Smooth muscle cell (in vitro differentiated cells): ENCODE data around the gene THAP3. TPM values are rescaled to one million over a fixed set of nuclear protein-coding genes. Genes with fewer than 3 reads are reported as not detected.
A peak's percentile ranks its signal among the peaks of the same experiment; 100 is the strongest.
"Not testable (repeated sequence)": the region's sequence is repeated elsewhere in the genome, so short reads cannot be mapped to it uniquely, and the experiment has no call there.

Experiments
- DNase-seq: peaks from one replicate; lab custom pipeline; 2025; ENCODE audit not compliant: unreplicated experiment; lab: John Stamatoyannopoulos, UW
- H2AFZ ChIP-seq: fragments of 200-600 bp; sonication (generic); 2 replicates; pipeline ENCODE4 v1.6.0; 2016; ENCODE audit warnings: antibody characterized with exemption, low read depth, mild to moderate bottlenecking
- H3F3A ChIP-seq: fragments of 200-600 bp; sonication (generic); 2 replicates; pipeline ENCODE4 v1.6.0; 2017; ENCODE audit warnings: antibody characterized with exemption, low read depth
- H3K27ac ChIP-seq: fragments of 200-600 bp; sonication (generic); 2 replicates; pipeline ENCODE4 v1.5.1; 2016; ENCODE audit warnings: low read depth, mild to moderate bottlenecking
- H3K27me3 ChIP-seq: fragments of 200-600 bp; sonication (generic); 2 replicates; pipeline ENCODE4 v1.6.1; 2016; ENCODE audit warnings: low read depth, mild to moderate bottlenecking
- H3K36me3 ChIP-seq: fragments of 200-600 bp; sonication (generic); 2 replicates; pipeline ENCODE4 v1.5.1; 2016; ENCODE audit warnings: low read depth
- H3K4me1 ChIP-seq: fragments of 200-600 bp; sonication (generic); 2 replicates; pipeline ENCODE4 v1.5.1; 2016; ENCODE audit warnings: low read depth
- H3K4me2 ChIP-seq: fragments of 200-600 bp; sonication (generic); 2 replicates; pipeline ENCODE4 v1.6.0; 2016; ENCODE audit warnings: mild to moderate bottlenecking
- H3K4me3 ChIP-seq: fragments of 200-600 bp; sonication (generic); 2 replicates; pipeline ENCODE4 v1.5.1; 2016; ENCODE audit warnings: mild to moderate bottlenecking
- H3K79me2 ChIP-seq: fragments of 200-600 bp; sonication (generic); 2 replicates; pipeline ENCODE4 v1.6.0; 2016; ENCODE audit warnings: low read depth, mild to moderate bottlenecking
- H3K9ac ChIP-seq: fragments of 200-600 bp; sonication (generic); 2 replicates; pipeline ENCODE4 v1.6.0; 2016; ENCODE audit warnings: low read depth
- H3K9me3 ChIP-seq: fragments of 200-600 bp; sonication (generic); replicated peaks from 2 replicates; pipeline ENCODE4 v1.5.1; 2016; ENCODE audit warnings: low read depth
- H4K20me1 ChIP-seq: fragments of 200-600 bp; sonication (generic); 2 replicates; pipeline ENCODE4 v1.6.0; 2016; ENCODE audit warnings: low read depth
- WGBS: methylation state at CpG from one replicate; pipeline ENCODE4 v1.1.7; 2016; ENCODE audit warnings: low lambda C conversion rate; 5-methylcytosine and 5-hydroxymethylcytosine counted together
- polyA plus RNA-seq: library from polyadenylated mRNA; unstranded; fragments of >200 nt; fragmentation: Nextera tagmentation; extraction: Ambion mirVana; gene quantifications from 2 replicates; pipeline ENCODE4 v1.2.1, GENCODE V29; 2016
- total RNA-seq: library from RNA; depleted of rRNA; stranded (reverse); fragments of >200 nt; gene quantifications from 2 replicates; pipeline ENCODE4 v1.2.3, GENCODE V29; 2014
- TF ChIP-seq, protein P1 (sequence below): fragments of 200-600 bp; sonication (generic); IDR thresholded peaks from 2 replicates; pipeline ENCODE4 v1.5.1; 2017; ENCODE audit warnings: borderline replicate concordance, mild to moderate bottlenecking, antibody characterized with exemption; ENCODE audit not compliant: insufficient read depth, poor library complexity, severe bottlenecking

The THAP3 gene
- total and polyA plus RNA-seq, 2 experiments from 2014 or later, result 10.5 to 34.8 TPM

DNA sequence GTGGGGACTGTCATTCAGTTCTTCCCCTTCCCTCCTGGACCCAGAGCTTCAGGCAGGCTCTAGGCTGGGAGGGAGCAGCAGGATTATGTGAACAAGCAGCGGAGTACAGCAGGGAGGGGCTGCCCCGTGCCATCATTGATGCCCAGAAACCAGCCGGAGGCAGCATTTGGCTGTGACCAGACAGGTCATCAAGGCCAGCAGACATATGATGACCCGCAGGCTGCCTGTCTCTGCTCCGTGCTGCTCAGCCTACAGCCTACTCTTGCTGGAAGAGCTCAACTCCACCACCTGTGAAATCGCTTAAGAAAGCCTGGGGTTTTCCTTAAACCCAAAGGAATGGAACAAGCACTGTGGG, 26.9 kb upstream of the THAP3 start:
- Histone ChIP-seq H2AFZ (no peak overlapping the region), H3K79me2 (peaks cover 44% of the 10 kb centered on the region), H3K9ac (no peak overlapping the region), H3K4me1 (peaks cover 13% of the 10 kb centered on the region), H3K4me2 (no peak overlapping the region), H3K36me3 (no peaks in the 10 kb centered on the region), H3K4me3 (no peak overlapping the region), H3K9me3 (no peaks in the 10 kb centered on the region), H3F3A (no peaks in the 10 kb centered on the region), H3K27me3 (no peaks in the 10 kb centered on the region), H3K27ac (no peak overlapping the region), H4K20me1 (peaks cover 83% of the 10 kb centered on the region)
- WGBS, result 90% methylated on average over 6 of the region's 6 CpGs
- TF ChIP-seq, protein P1, sequence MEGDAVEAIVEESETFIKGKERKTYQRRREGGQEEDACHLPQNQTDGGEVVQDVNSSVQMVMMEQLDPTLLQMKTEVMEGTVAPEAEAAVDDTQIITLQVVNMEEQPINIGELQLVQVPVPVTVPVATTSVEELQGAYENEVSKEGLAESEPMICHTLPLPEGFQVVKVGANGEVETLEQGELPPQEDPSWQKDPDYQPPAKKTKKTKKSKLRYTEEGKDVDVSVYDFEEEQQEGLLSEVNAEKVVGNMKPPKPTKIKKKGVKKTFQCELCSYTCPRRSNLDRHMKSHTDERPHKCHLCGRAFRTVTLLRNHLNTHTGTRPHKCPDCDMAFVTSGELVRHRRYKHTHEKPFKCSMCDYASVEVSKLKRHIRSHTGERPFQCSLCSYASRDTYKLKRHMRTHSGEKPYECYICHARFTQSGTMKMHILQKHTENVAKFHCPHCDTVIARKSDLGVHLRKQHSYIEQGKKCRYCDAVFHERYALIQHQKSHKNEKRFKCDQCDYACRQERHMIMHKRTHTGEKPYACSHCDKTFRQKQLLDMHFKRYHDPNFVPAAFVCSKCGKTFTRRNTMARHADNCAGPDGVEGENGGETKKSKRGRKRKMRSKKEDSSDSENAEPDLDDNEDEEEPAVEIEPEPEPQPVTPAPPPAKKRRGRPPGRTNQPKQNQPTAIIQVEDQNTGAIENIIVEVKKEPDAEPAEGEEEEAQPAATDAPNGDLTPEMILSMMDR, result no peak
- no peak for DNase-seq

DNA sequence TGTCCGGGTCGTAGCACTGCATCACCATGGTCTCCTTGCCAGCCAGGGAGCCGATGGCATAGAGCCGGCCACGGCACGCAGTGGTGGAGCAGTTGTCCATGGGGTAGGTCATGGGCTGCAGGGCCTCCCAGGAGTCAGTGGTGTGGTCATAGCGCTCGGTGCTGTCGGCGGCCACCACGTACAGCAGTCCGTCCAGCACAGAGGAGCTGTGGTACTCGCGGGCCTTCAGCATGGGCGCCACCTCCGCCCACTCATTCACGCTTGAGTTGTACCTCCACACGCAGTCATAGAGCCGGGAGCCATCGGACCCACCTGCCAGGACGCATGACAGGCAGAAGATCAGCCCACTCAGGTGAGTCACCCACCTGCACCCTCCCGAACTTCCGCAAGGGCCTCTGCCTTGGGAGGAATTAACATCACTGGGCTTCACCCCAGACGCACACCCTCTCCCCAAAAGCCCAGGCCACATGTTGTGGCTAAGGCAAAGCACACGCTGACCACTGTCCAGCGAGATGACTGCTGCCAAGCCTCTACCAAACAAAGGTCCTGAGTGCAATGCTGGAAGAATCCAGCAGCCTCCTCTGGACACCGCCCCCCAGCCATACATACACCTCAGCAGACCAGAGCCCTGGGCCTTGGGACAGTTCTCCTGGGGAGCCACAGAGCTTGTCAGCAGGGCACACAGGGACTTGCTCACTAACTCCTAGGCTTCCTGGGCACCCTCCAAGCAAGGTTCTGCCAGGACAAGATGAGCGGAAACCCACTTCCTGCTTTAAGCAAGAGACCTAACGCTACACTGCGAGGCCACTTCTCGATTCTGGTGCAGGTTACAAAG, 25.3 kb upstream of the THAP3 start:
- TF ChIP-seq, protein P1, result no peak
- Histone ChIP-seq H3K36me3 (no peaks in the 10 kb centered on the region), H3K9me3 (no peaks in the 10 kb centered on the region), H3K4me2 (no peak overlapping the region), H3F3A (peaks cover 14% of the 10 kb centered on the region), H3K9ac (no peak overlapping the region), H3K79me2 (peaks cover 44% of the 10 kb centered on the region), H3K27me3 (no peaks in the 10 kb centered on the region), H3K4me3 (no peak overlapping the region), H4K20me1 (peaks cover 71% of the 10 kb centered on the region), H2AFZ (no peak overlapping the region), H3K4me1 (peaks cover 23% of the 10 kb centered on the region), H3K27ac (no peak overlapping the region)
- 90% methylated on average over 26 of the region's 31 CpGs for WGBS
- no peak for DNase-seq

DNA sequence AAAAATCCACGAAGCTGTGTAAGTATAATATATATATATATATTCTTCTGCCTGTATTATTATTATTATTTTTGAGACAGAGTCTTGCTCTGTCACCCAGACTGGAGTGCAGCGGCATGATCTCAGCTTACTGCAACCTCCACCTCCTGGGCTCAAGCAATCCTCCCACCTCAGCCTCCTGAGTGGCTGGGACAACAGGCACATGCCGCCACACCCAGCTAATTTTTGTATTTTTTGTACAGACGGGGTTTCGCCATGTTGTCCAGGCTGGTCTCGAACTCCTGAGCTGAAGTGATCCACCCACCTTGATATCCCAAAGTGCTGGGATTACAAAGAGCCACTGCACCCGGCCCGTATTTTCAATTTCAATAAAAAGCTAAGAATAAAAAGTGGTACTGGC, 24.7 kb upstream of the THAP3 start:
- not testable (repeated sequence) for H3K9me3 ChIP-seq, H3K36me3 ChIP-seq, H2AFZ ChIP-seq, H3K27me3 ChIP-seq, DNase-seq
- H3F3A ChIP-seq, result peaks cover 20% of the 10 kb centered on the region
- peak overlapping the region; percentile 100 for H3K27ac ChIP-seq
- peak overlapping the region; percentile 92 for H3K4me2 ChIP-seq
- H4K20me1 ChIP-seq, result peaks cover 69% of the 10 kb centered on the region
- peak overlapping the region; percentile 86 for H3K9ac ChIP-seq
- peak overlapping the region; percentile 67 for H3K4me3 ChIP-seq
- WGBS, result 92% methylated on average over 8 of the region's 8 CpGs
- peaks cover 28% of the 10 kb centered on the region for H3K4me1 ChIP-seq
- H3K79me2 ChIP-seq, result peaks cover 44% of the 10 kb centered on the region

DNA sequence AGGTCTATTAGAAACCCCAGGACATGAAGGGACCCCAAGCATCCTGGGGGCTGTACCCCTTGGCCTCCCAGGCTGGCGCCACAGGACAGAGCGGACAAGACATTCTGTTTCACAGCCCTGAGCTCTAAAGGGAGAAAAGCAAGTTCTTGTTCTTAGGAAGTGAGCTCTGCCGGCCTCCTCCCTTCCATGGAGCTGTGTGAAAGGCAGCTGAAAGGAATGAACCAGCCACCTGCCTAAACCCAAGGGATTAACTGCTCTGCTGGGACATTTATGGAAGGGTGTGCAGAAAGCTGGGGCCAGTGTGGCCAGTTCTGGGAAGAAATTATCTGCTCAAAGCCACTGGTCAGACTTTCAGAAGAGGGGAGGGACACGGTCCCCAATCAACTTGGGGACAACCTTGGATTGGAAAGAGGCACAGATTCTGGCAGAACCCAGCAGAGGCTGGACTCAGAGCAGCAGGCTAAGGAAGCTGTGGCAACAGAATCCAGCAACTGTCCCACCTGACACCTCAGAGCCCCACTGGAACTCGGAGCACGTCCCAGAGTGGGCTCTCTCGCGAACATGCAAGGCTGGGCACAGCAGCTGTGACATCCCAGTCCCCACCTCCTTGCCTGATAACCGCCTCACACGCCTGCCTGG, 24.1 kb upstream of the THAP3 start:
- no peak for DNase-seq
- Histone ChIP-seq H3K9ac (peak overlapping the region; percentile 86), H3K27me3 (no peaks in the 10 kb centered on the region), H3K36me3 (no peaks in the 10 kb centered on the region), H3K4me3 (peak overlapping the region; percentile 67), H2AFZ (no peak overlapping the region), H4K20me1 (peaks cover 64% of the 10 kb centered on the region), H3K4me2 (peak overlapping the region; percentile 92), H3K4me1 (peaks cover 28% of the 10 kb centered on the region), H3F3A (peaks cover 22% of the 10 kb centered on the region), H3K27ac (peak overlapping the region; percentile 100), H3K9me3 (no peaks in the 10 kb centered on the region), H3K79me2 (peaks cover 44% of the 10 kb centered on the region)
- TF ChIP-seq, protein P1, result no peak
- 19% methylated on average over 10 of the region's 10 CpGs for WGBS
